Effector memory CD8-positive, alpha-beta T cell (primary cell): ENCODE data around the gene NCAM2.

Experiments used
- ATAC-seq: fragments of 150-1000 bp; cut with Tn5 transposase; replicated peaks from 2 replicates; pipeline ENCODE4 v1.10.0; 2021; ENCODE audit warnings: mild to moderate bottlenecking, moderate library complexity
- DNase-seq, 3 experiments: peaks; one replicate each; pipeline ENCODE4 v3.0.0; 2021
- H3K27ac Mint-ChIP-seq, 2 donors: one replicate each; pipeline ENCODE4 v1.8.0; 2022; ENCODE audit warnings: mild to moderate bottlenecking in 2 of 2, mixed read lengths in 2 of 2, moderate library complexity in 2 of 2
- H3K27me3 Mint-ChIP-seq, 2 donors: one replicate each; pipeline ENCODE4 v1.8.0; 2022; ENCODE audit warnings: mixed read lengths in 2 of 2
- H3K36me3 Mint-ChIP-seq: one replicate; pipeline ENCODE4 v1.8.0; 2022; ENCODE audit warnings: mild to moderate bottlenecking, moderate library complexity, mixed read lengths; ENCODE audit not compliant: insufficient read depth
- H3K4me1 Mint-ChIP-seq, 2 donors: one replicate each; pipeline ENCODE4 v1.8.0; 2022; ENCODE audit warnings: low read depth in 2 of 2, mixed read lengths in 2 of 2
- H3K4me3 Mint-ChIP-seq, 2 donors: one replicate each; pipeline ENCODE4 v1.8.0; 2022; ENCODE audit warnings: mild to moderate bottlenecking in 2 of 2, mixed read lengths in 2 of 2, moderate library complexity in 2 of 2
- H3K9me3 Mint-ChIP-seq, 2 donors: one replicate each; pipeline ENCODE4 v1.8.0; 2022; ENCODE audit warnings: mixed read lengths in 2 of 2
- total RNA-seq, 9 experiments: gene quantifications; one replicate each; lab custom pipeline; 2026; lab: John Stamatoyannopoulos, UW

Gene NCAM2
- 0 to 0.29 (median 0) reads per million in 9 experiments for total RNA-seq

GRCh38 chr21:20997636-20998455 is at the start of gene NCAM2:
Gene NCAM2 (plus strand): TSS chr21:20998409.
- peak; percentile 79 for ATAC-seq
- Mint-ChIP-seq H3K27ac (no peak within 1 kb of the TSS), H3K27me3 (no peaks in the 10 kb centered on the region), H3K9me3 (peaks cover 0 to 3% of the 10 kb centered on the region in 2 donors), H3K36me3 (no peaks in the 10 kb centered on the region), H3K4me3 (peak within 1 kb of the TSS; percentile 38 to 65), H3K4me1 (peaks cover 0 to 2% of the 10 kb centered on the region in 2 donors)
- DNase-seq: peak; percentile 1 to 16 (median 15)

- DNase-seq (no peak), ATAC-seq (no peak)
- no peaks in the 10 kb centered on the region for H3K4me1 Mint-ChIP-seq
- H3K27ac Mint-ChIP-seq: no peak overlapping the region
- peaks cover 0 to 5% of the 10 kb centered on the region in 2 donors for H3K9me3 Mint-ChIP-seq
- no peaks in the 10 kb centered on the region for H3K27me3 Mint-ChIP-seq
- H3K4me3 Mint-ChIP-seq: no peak overlapping the region
- H3K36me3 Mint-ChIP-seq: no peaks in the 10 kb centered on the region
These were observed 48.3 kb upstream of the NCAM2 start for GRCh38 chr21:20949884-20950283.

- Mint-ChIP-seq H3K36me3 (no peaks in the 10 kb centered on the region), H3K27me3 (no peaks in the 10 kb centered on the region), H3K27ac (no peak overlapping the region), H3K4me1 (no peaks in the 10 kb centered on the region), H3K4me3 (no peak overlapping the region), H3K9me3 (peaks cover 0 to 4% of the 10 kb centered on the region in 2 donors)
- no peak for DNase-seq
- ATAC-seq: no peak
These were observed 32.4 kb upstream of the NCAM2 start for GRCh38 chr21:20965816-20966215.

GRCh38 chr21:20968391-20968790 is 29.8 kb upstream of the NCAM2 start:
- Mint-ChIP-seq H3K4me1 (no peaks in the 10 kb centered on the region), H3K27me3 (no peaks in the 10 kb centered on the region), H3K36me3 (no peaks in the 10 kb centered on the region), H3K9me3 (peaks cover 0 to 3% of the 10 kb centered on the region in 2 donors), H3K4me3 (no peak overlapping the region), H3K27ac (no peak overlapping the region)
- ATAC-seq (no peak), DNase-seq (no peak)

- no peak overlapping the region for H3K4me3 Mint-ChIP-seq
- no peaks in the 10 kb centered on the region for H3K36me3 Mint-ChIP-seq
- peaks cover 0 to 3% of the 10 kb centered on the region in 2 donors for H3K9me3 Mint-ChIP-seq
- no peaks in the 10 kb centered on the region for H3K27me3 Mint-ChIP-seq
- no peak overlapping the region for H3K27ac Mint-ChIP-seq
- DNase-seq (no peak), ATAC-seq (no peak)
- no peaks in the 10 kb centered on the region for H3K4me1 Mint-ChIP-seq
These were observed 27.5 kb upstream of the NCAM2 start for GRCh38 chr21:20970691-20971090.

GRCh38 chr21:20971296-20971921 is 26.8 kb upstream of the NCAM2 start:
- Mint-ChIP-seq H3K9me3 (peaks cover 0 to 3% of the 10 kb centered on the region in 2 donors), H3K27ac (no peak overlapping the region), H3K4me3 (no peak overlapping the region), H3K36me3 (no peaks in the 10 kb centered on the region), H3K27me3 (no peaks in the 10 kb centered on the region), H3K4me1 (no peaks in the 10 kb centered on the region)
- ATAC-seq: no peak
- no peak for DNase-seq

GRCh38 chr21:20994790-20995189 is 3.4 kb upstream of the NCAM2 start:
- peaks cover 0 to 2% of the 10 kb centered on the region in 2 donors for H3K4me1 Mint-ChIP-seq
- ATAC-seq (no peak), DNase-seq (no peak)
- H3K27me3 Mint-ChIP-seq: no peaks in the 10 kb centered on the region
- peaks cover 0 to 5% of the 10 kb centered on the region in 2 donors for H3K9me3 Mint-ChIP-seq
- no peak overlapping the region for H3K4me3 Mint-ChIP-seq
- H3K36me3 Mint-ChIP-seq: no peaks in the 10 kb centered on the region
- H3K27ac Mint-ChIP-seq: no peak overlapping the region

GRCh38 chr21:20996421-20997310 is 1.5 kb upstream of the NCAM2 start:
- ATAC-seq: no peak
- Mint-ChIP-seq H3K4me1 (peaks cover 0 to 2% of the 10 kb centered on the region in 2 donors), H3K4me3 (peak overlapping the region; percentile 38 to 65), H3K27me3 (no peaks in the 10 kb centered on the region), H3K36me3 (no peaks in the 10 kb centered on the region), H3K27ac (no peak overlapping the region), H3K9me3 (peaks cover 0 to 3% of the 10 kb centered on the region in 2 donors)
- DNase-seq: no peak

GRCh38 chr21:20997311-20997635 is 936 bp upstream of the NCAM2 start:
- DNase-seq: no peak
- peak; percentile 7 for ATAC-seq
- Mint-ChIP-seq H3K27me3 (no peaks in the 10 kb centered on the region), H3K27ac (no peak overlapping the region), H3K4me1 (peaks cover 0 to 2% of the 10 kb centered on the region in 2 donors), H3K4me3 (peak overlapping the region; percentile 38 to 65), H3K9me3 (peaks cover 0 to 3% of the 10 kb centered on the region in 2 donors), H3K36me3 (no peaks in the 10 kb centered on the region)

GRCh38 chr21:20998456-20998789 is 214 bp downstream of the NCAM2 start:
- Mint-ChIP-seq H3K4me3 (peak overlapping the region; percentile 20 to 42), H3K9me3 (peaks cover 0 to 3% of the 10 kb centered on the region in 2 donors), H3K27me3 (no peaks in the 10 kb centered on the region), H3K27ac (no peak overlapping the region), H3K4me1 (peaks cover 0 to 2% of the 10 kb centered on the region in 2 donors), H3K36me3 (no peaks in the 10 kb centered on the region)
- ATAC-seq: peak; percentile 29
- DNase-seq: no peak

- DNase-seq: no peak
- Mint-ChIP-seq H3K4me3 (peak overlapping the region in 1 of 2 donors; percentile 42), H3K4me1 (peaks cover 0 to 2% of the 10 kb centered on the region in 2 donors), H3K9me3 (peaks cover 0 to 3% of the 10 kb centered on the region in 2 donors), H3K27me3 (no peaks in the 10 kb centered on the region), H3K36me3 (no peaks in the 10 kb centered on the region), H3K27ac (no peak overlapping the region)
- ATAC-seq: no peak
These were observed 677 bp downstream of the NCAM2 start for GRCh38 chr21:20998886-20999285.

GRCh38 chr21:20999659-21000058 is 1.4 kb downstream of the NCAM2 start:
- Mint-ChIP-seq H3K4me3 (no peak overlapping the region), H3K27me3 (no peaks in the 10 kb centered on the region), H3K36me3 (no peaks in the 10 kb centered on the region), H3K4me1 (peaks cover 0 to 2% of the 10 kb centered on the region in 2 donors), H3K27ac (no peak overlapping the region), H3K9me3 (peaks cover 0 to 3% of the 10 kb centered on the region in 2 donors)
- ATAC-seq: no peak
- no peak for DNase-seq

- no peak for DNase-seq
- H3K9me3 Mint-ChIP-seq: peaks cover 0 to 4% of the 10 kb centered on the region in 2 donors
- H3K4me3 Mint-ChIP-seq: no peak overlapping the region
- no peaks in the 10 kb centered on the region for H3K27me3 Mint-ChIP-seq
- no peak overlapping the region for H3K27ac Mint-ChIP-seq
- no peaks in the 10 kb centered on the region for H3K36me3 Mint-ChIP-seq
- peaks cover 0 to 2% of the 10 kb centered on the region in 2 donors for H3K4me1 Mint-ChIP-seq
- no peak for ATAC-seq
These were observed 2.5 kb downstream of the NCAM2 start for GRCh38 chr21:21000591-21001175.
